ENCODE data around the gene WAC. TPM values are rescaled to one million over a fixed set of nuclear protein-coding genes. Genes with fewer than 3 reads are reported as not detected.

WAC gene
- total and polyA plus RNA-seq, 9 of the 15 experiments (the other 6 are each of a cell fraction or from before 2014, with no cell fraction given), result 24.8 to 123 (median 78.2) TPM

- peak; percentile 54; the same call in 1 of the 2 replicates for TF ChIP-seq MGA (IDR thresholded peaks at IDR 0.05)
- no peak for TF ChIP-seq NR1H2 (CRISPR knock-in tag; IDR thresholded peaks at IDR 0.05)
- no peak for TF ChIP-seq CCAR2 (IDR thresholded peaks at IDR 0.05; ENCODE audit: low read depth, low read length)
- TF ChIP-seq RCOR1 (IDR thresholded peaks at IDR 0.05; ENCODE audit: borderline replicate concordance in 1 of 2, low read depth in 2 of 2, low read length in 2 of 2), result no peak
- 0 out of 2 replicates have a peak, but pooled peaks have one; percentile 16 for TF ChIP-seq L3MBTL2 (IDR thresholded peaks at IDR 0.05)
These were observed 9.1 kb upstream of the WAC start (continued) for GRCh38 chr10:28523725-28524252.

Data from K562 (cell line).